Colon (tissue), 2 donors: Measurements from ENCODE around the gene GADL1.

ENCODE experiments used
- FAIRE-seq: peaks from 2 replicates; lab custom pipeline; 2012; peaks lifted over from hg19 to GRCh38; lab: Jason Lieb, UNC
- donor health status: control.
- donor health status: control.

The GADL1 gene

DNA sequence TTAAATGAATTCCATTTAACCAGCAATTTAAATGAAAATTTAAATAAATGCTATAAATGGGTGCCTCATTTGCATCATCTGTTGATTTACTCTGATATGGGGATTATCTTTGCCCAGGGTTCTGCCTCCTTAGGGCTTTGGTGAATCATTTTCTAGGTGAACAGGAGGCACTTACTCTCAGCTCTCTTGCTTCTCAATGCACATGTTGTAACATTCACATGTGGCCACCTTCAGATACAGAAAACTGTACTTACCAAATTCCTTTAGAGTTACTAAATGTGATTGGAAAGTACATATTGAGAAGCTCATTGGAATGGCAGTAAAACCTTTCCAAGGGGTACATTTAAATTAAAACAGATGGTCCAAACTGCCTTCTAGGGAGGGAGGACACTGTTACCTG lies 20.8 kb downstream of the GADL1 start:
- no peak for FAIRE-seq

DNA sequence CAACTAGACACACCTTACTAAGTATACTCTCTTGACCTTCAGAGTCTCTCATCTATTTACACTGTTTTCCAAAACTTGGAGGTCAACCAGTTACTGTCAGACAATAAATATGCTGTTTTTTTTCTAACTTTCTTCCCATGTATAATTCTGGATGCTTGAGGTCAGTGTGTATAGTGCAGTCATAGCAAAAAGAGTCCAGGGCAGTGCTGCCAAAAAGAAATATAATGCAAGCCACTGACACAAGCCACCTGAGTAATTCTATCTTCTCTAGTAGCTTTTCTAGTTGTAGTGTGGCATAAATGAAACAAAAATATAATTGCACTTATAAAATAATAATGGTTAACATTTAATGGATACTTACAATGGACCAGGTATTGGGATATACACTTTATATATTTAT lies 21.6 kb downstream of the GADL1 start:
- no peak for FAIRE-seq

DNA sequence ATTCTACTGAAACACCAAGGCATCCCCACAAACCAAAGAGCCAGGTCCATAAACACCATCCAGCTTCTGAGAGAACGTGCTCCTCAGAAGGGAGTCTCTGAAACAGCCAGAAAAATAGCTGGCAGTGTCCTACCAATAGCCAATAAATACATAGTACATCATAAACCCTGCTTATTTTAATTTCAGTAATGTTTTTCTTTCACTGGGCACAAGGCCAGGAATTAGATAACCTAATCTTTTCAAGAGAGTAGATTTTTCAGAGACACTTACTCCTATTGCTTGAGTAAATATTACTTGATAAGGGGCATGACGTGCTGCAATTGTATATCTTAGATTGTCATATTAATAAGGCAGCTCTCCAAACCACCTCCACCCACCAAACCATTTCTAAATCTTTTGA lies 22.7 kb downstream of the GADL1 start:
- FAIRE-seq: no peak

DNA sequence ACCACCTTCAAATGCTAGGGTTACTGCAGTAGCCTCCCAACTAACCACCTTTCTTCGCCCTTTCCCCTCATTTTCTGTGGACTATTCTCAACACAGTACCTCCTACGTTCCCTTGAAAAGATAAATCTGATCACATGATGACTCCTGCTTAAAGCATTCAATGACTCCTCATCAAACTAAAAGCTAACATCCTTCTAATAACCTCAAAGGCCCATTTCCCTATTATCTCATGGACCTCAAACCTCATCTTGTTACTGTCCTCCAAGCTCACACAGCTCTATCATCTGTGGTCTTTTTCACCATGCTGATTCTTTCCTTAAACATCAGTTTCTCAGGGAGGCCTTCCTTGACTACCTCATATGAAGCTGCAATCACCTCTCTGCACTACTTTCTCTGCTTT lies 29.6 kb downstream of the GADL1 start:
- no peak for FAIRE-seq

DNA sequence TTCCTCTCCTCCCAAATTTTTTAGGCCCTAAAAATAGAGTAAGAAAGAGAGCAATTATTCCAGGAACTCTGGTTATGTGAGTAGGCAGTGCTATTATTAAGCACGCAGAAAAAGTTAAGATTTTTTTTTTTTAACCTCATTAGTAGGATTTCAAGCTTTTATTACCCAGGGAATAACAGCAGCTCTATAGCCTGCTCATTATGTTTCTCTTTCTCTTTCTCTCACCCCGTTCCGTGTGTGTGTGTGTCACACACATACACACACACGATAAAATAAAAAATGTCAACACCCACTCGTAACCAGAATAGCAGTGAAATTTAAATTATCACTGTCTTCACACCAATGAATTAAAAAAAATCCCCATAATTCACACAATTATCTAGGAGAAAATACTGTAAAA lies 30.3 kb downstream of the GADL1 start:
- no peak for FAIRE-seq

DNA sequence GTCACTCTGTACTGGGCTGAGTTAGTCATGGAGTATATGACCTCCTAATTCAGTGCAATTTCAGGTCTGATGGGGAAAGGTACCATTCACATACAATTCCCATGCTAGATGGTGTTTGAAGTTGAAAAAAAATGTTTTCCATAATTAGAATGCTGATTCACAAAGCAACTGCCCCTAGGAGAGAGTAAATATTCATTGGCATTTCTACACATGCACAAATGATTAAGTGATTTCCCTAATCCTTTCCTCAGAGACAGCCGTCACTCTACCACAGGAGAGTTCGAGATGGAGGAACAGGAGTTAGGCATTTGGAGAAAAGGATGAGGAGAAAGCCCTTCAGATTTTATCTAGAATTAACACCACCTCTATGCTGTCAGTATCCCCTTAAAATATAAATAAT lies 32.5 kb downstream of the GADL1 start:
- FAIRE-seq: no peak

DNA sequence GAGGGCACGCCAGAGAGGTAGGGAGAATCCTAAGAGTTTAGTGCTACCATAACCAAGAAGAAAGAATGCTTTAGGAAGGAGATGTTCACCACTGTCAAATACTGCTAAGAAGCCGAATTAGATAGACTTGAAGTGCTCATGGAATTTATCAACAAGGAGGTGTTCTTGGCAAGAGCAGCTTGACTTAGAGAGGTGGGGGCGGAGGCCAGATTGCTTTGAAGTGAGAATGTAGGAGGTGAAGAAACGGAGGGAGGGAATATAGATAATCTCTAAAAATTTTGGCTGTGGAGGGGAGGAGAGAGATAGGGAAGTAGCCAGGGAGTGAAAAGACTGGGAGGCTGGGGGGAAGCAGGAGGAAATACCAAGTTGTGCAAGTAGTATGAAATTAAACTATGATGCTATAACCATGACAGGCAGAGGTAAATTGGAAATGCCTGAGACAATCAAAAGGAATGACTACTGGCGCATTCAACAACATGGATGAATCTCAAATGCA lies 35.5 kb downstream of the GADL1 start:
- no peak for FAIRE-seq

DNA sequence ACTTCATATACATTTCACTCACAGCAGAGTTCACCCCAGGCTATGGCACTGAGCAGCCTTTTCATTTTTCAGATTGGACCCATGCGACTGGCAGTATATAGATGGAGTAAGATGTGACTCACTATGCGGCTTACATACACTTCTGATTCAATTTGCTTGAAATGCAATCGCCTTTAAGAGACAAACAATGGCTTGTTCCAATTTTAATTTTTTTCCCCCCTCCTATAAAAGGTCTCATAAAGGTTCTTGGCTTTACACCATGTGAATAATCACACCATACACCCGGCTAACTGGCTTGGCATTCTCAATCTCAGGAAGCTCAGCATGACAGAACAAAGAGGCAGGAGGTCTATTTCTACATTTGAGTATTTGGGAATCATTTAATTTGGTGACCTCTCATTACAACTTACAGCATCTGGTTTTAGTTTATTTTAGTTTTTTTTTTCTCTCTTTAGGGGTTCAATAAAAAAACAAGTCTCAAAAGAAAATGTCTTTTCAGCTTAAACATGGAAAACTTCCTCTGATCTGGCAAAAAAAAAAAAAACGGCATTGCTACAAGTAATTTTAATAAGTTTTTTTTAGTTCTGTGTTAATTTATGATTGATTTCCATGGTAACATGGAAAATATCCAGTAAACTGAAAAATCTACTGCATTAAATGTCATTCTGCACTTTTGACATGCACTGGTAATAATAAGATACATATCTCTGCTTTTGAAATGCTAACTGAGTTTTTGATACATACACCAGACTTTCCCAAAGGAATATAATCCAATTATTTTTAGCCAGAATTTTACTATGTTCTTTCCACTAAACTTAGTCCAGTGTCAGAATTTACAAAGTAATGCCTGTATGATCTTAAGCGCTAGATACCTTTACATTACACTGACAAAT lies 38.8 kb downstream of the GADL1 start:
- no peak for FAIRE-seq

DNA sequence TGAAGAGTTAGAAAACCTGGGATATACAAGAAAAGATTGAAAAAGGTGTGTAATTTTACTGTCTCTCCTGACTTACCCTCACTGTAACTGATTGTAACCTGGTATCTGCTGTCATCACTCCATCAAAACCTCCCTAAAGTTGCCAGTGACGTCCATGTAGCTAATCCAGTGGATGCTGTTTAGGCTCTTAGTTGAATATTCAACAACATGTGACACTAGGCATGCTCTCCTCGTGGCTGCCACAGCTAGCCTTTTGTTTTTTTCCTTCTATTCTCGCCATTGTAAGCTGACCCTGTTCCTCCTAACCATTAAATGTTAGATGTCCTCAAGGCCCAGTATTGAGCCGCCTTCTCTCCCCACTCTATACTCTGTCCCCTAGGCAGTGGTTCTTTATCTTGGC lies 41.6 kb downstream of the GADL1 start:
- FAIRE-seq: no peak

DNA sequence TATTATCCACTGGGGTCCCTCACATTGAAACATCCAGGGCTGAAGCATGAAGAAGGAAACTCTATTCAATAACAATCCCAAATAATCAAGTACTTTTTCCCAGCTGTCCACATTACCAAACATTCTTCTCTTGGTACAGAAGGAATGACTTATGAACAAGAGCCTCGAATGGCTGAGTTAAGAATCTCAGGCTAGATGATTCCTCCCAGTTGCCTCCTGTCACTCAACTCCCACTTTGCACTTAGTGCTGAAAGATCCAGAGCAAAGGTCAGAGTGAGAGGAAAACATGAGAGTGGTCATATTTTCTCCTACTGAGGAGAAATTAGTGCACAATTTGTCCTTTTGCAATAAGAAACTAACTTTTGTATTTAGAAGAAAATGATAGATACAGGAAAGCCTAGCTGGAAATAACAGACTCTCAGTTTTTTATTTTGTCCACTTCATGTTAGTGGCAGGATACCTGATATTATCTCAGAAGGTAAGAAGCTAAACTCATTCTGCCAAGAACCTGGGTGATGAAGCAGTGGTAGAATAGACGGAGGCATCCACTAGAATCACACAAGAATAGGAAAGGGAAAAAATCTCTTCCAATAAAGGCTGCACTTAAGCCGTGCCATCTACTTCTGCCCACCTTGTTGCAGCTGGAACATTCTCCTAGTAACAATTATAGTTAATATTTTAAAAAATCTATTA lies 46.2 kb downstream of the GADL1 start:
- FAIRE-seq: no peak

DNA sequence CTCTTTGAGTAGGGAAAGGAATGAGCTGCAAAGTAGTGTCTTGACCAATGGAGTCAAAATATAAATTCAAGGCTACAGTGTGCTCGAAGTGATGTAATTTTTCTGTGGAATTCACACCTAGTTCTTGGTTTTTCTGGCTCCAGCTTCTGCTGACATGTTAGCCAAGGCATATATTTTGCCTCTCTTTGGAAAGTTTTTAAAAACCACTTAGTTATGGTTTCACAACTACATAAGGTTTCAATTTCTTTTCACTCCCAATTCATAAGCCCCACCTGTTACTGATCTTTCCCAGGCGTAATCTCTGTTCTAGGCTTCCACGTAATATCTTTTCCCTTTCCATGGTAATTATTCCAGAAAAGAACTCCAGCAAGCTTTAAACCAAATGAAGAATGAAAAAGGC lies 46.9 kb downstream of the GADL1 start:
- no peak for FAIRE-seq

DNA sequence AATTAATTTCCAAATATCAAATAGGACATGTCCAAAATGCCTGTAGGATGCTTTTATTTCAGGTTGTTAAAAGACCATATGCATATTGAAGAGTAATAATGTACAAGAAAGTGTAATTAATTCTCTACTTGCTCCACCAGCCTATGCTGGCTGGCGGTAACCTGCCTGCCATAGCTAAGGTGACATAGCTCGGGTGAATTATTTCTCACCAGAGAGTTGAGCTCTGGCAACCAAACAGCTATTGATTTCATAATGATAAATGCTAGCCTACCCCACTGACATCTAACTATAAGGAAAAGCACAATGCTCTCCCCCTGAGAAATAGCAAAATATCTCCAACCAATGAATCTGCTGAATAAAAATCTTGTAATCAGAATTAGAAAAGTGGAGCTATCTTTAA lies 48.9 kb downstream of the GADL1 start:
- FAIRE-seq: no peak

DNA sequence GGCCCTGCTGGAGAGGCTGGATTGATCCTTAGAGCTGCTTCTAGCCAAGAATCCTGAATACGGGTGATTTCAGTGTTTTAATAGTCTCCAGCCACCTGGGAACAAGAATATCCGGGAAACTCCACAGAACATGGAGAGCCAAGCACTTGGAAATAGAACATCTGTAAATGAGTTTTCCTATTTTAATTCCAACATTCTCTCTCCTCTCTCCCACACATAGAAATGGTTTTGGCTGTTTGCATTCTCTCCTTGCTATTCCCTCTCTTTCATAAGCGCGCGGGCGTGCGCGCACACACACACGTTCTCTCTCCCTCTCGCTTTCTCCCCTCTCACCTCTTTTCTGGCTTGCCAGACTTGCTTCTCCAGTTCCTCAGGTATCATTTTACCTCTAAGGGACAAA lies 50.6 kb downstream of the GADL1 start:
- no peak for FAIRE-seq

DNA sequence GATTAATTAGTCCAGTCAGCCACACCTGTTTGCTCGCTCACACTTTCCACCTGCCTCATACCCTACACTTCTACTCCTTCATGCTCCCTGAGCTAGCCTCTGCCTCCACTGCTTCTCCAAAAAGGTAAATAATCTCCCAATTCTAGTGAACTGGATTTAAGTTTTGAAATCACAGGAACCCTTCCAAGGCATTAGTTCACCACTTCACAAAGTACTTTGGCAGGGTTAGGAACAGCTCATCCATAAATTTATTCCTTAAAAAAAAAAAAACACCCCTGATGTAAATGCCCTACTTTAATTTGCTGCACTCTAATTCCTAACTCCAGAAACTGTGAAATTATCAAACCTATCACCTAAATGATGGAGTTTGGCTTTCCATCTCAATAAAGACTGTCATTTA lies 58.3 kb downstream of the GADL1 start:
- no peak for FAIRE-seq

DNA sequence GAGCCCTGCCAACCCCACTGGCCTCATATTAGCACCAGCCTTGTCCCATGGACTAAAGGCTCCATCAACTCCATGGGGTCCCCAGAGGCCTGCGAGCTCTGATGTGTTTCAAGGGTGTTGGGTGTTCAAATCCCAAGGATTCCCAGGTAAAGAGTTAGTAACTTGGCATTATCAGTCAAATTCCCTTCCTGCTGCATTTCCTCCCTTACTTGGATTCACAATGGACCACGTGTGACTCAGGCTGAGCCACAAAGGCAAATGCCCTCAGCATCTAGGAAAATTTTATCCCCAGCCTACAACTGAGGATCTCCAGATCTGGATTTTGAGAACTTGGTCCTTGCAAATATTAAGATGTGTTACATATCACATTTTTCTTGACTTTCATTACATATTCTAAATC lies 58.8 kb downstream of the GADL1 start:
- FAIRE-seq: no peak

DNA sequence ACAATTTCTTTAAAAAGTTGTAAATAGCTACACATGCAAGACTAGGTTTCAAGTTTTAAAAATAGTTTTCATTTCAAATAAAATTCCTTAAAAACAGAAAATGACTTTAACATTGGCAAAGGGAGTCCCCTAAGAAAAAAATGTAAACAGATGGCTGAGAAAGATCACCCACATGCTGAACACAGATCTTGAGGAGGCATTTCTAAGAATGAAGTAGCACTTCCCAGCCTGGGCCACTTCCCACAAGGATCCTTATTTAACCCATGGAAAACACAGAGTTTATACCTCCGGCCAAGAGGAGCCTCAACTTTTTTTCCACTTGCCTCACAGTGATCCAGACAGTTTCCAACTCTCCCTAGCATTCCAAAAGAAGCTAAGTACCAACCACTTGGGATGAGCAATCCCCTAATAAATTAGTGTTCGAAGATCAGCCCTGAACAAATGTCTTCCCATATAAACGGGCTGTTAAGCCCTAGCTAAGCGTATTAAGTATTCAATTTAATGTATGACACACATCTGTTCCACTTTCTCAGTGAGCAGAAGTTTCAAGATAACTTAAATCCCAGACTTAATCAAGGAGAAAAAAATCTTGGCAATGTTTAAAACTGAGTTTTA lies 61.4 kb downstream of the GADL1 start:
- FAIRE-seq: no peak

DNA sequence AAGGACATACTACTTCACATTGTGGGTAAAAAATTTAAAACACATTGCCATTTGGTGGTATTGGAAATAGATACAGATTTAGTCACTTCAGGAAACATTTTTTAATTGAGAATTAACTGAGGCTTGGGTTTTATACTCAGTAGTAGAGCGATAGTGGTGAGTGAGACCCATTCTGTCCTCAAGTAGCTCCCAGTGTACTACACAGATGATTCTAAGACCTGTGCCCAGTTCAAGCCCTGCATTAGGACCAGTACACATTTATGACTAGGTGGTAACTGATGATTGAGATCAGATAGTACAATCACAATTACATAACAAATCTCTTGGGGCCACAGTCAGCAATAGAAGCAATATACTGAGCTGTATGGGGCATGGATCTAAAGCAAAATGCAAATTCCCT lies 67.4 kb downstream of the GADL1 start:
- FAIRE-seq: no peak

DNA sequence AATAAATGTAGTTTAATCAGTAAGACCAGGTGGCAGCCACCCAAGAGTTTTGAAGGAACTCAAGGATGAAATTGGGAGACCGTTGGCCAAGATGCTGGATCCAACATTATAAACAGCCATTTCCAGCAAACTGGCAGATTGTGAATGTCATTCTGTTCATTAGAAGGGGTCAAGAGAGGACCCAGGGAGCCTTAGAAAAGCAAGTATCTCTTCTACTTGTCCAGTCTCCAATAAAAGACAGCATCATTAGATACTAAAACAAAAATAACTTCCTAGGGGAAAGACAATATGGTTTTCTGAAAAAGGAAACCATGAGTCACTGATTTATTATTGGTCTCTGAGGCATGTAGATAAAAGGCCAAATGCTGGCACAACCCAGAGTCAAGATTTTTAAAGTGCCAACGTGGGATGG lies 67.9 kb downstream of the GADL1 start:
- FAIRE-seq: no peak

DNA sequence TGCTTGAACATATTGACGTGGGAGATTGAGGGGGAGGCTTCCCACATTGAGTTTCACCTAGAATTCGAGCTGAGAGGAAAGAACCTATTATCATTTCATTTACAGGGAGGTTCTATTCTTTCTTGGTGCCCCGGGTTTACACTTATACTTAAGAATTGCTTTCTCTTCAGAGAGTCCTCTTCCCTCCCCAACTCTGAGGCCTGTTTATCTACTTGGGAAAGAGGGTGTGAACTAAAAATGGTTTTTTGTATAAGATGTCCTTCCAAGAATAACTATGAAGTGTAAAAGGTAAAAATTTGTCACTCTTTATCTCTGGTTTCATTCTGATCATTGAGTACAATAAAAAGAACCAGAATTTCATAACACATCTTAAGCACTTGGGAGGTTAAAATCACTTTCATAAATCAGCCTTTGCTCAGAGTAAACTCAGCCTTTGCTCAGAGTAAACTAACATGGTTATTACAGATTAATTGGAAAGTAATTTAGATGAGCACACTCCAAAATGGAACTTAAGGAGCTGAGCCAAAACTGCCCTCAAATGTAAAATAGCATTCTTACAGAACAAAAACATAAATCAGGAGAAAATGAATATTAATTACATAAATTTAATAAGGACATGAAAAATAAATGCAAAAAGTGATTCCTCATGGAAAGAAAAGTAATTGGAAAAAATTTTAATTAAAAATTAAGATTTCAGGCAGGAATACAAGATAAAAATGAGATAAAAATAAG lies 75.2 kb downstream of the GADL1 start:
- FAIRE-seq: no peak

DNA sequence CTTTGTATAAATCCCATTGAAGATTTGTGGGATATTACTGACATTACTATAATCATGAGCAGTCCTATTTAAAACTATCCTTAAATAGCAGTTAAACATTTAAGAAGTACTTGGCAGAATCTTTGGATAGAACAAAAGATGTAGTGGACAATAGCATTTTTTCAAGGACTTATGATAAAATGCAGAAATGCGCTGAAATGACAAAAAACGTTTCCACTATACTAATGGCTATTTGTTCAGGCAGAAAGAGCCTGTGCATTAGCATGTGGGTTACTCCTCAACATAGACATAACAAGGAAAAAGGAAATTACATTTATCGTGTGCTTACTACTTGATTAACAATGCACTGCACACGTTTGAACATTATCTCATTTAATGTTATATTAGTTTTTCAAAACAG lies 80.7 kb downstream of the GADL1 start:
- no peak for FAIRE-seq

DNA sequence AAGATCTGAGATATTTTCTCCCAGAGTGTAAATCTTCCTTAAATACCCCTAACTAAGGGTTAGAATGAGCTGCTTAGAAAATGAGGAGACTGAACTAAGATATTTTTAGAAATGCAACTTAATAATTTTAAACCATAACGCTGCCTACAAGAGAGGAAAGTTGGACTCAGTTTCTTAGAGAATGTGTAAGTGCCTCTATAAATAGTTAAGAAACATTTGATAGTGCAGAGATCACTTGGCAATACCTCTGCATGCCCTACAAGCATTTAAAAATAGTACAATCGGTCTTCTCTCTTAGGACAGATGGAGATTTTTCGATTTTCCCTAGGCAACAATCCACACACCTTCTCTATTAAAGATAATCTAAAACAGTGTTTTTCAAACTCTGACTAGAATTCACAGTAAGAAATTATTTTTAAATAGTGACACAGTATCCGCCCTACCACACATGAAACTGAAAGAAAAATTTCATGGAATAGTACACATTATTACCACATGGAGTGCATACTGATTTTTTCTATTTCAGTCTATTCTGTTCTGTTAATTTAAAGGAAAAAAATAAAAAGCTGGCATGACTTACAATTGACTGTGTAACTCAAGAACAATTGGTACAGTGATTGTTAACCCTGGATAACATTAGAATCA lies 83.2 kb downstream of the GADL1 start:
- no peak for FAIRE-seq

DNA sequence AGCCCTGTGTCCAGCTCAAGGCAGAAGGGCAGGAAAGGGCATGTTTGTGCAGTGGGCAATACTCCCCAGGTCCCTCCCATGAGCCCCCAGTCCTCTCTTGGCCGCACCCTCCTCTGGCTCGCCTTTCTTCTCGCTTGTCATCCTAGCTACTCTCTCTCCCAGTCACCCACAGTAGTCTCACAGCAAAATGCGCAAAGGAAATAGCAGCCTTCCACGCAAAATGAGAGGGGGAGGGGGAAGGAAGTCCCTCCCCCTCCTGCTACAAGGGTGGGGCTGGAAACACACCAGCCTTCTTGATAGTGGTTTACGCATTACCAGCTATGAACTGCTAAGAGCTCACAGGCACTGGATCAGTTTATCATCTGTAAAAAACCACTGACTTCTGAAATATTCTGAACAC lies 83.8 kb downstream of the GADL1 start:
- no peak for FAIRE-seq
